ENCODE results near the gene NOVA2. TPM values are rescaled to one million over a fixed set of nuclear protein-coding genes. Genes with fewer than 3 reads are reported as not detected.

Gene NOVA2
- total and polyA plus RNA-seq, 2 donors from 2014 or later: 0.95 to 8.5 TPM

GRCh38 chr19:45927565-45928261 lies 46.0 kb downstream of the NOVA2 start:
- DNase-seq (peak; percentile 92 to 96 (median 93)), FAIRE-seq (no peak)
- Histone ChIP-seq H3K9me3 (ENCODE audit: control insufficient read depth in 2 of 3, insufficient read depth in 1 of 3, low read length in 3 of 3) (no peaks in the 10 kb centered on the region), H3K27me3 (ENCODE audit: control insufficient read depth, insufficient read depth, low read length) (no peaks in the 10 kb centered on the region), H3K9ac (ENCODE audit: low read length in 3 of 3) (no peak overlapping the region), H3K4me3 (ENCODE audit: low read length in 3 of 3) (peak overlapping the region in 2 of 3 donors; percentile 6 to 49), H3K36me3 (ENCODE audit: control insufficient read depth in 2 of 3, insufficient read depth in 3 of 3, low read length in 3 of 3) (no peaks in the 10 kb centered on the region), H3K4me1 (ENCODE audit: control insufficient read depth in 2 of 3, insufficient read depth in 2 of 3, low read depth in 1 of 3, low read length in 3 of 3) (no peaks in the 10 kb centered on the region), H3K27ac (ENCODE audit: low read depth in 2 of 2, low read length in 2 of 2) (no peak overlapping the region)
- TF ChIP-seq CTCF (IDR thresholded peaks at IDR 0.05; ENCODE audit: borderline replicate concordance, extremely low read depth, insufficient read depth): peak; percentile 2
- intact Hi-C loops (cut with DNase I): no loop called here

- no peak overlapping the region for H3K27ac ChIP-seq (ENCODE audit: low read depth in 2 of 2, low read length in 2 of 2)
- H3K4me1 ChIP-seq (ENCODE audit: control insufficient read depth in 2 of 3, insufficient read depth in 2 of 3, low read depth in 1 of 3, low read length in 3 of 3): no peaks in the 10 kb centered on the region
- DNase-seq: no peak
- no peaks in the 10 kb centered on the region for H3K36me3 ChIP-seq (ENCODE audit: control insufficient read depth in 2 of 3, insufficient read depth in 3 of 3, low read length in 3 of 3)
- no peak for TF ChIP-seq CTCF (IDR thresholded peaks at IDR 0.05; ENCODE audit: borderline replicate concordance, extremely low read depth, insufficient read depth)
- no peak for FAIRE-seq
- H3K9me3 ChIP-seq (ENCODE audit: control insufficient read depth in 2 of 3, insufficient read depth in 1 of 3, low read length in 3 of 3): no peaks in the 10 kb centered on the region
- no peak overlapping the region for H3K9ac ChIP-seq (ENCODE audit: low read length in 3 of 3)
- H3K4me3 ChIP-seq (ENCODE audit: low read length in 3 of 3): no peak overlapping the region
- intact Hi-C loops (cut with DNase I): no loop called here
- H3K27me3 ChIP-seq (ENCODE audit: control insufficient read depth, insufficient read depth, low read length): no peaks in the 10 kb centered on the region
Observed at GRCh38 chr19:45924891-45925447, 48.7 kb downstream of the NOVA2 start.

- Histone ChIP-seq H3K27me3 (ENCODE audit: control insufficient read depth, insufficient read depth, low read length) (no peaks in the 10 kb centered on the region), H3K27ac (ENCODE audit: low read depth in 2 of 2, low read length in 2 of 2) (no peak overlapping the region), H3K4me3 (ENCODE audit: low read length in 3 of 3) (no peak overlapping the region), H3K9me3 (ENCODE audit: control insufficient read depth in 2 of 3, insufficient read depth in 1 of 3, low read length in 3 of 3) (no peaks in the 10 kb centered on the region), H3K9ac (ENCODE audit: low read length in 3 of 3) (no peak overlapping the region), H3K36me3 (ENCODE audit: control insufficient read depth in 2 of 3, insufficient read depth in 3 of 3, low read length in 3 of 3) (no peaks in the 10 kb centered on the region), H3K4me1 (ENCODE audit: control insufficient read depth in 2 of 3, insufficient read depth in 2 of 3, low read depth in 1 of 3, low read length in 3 of 3) (no peaks in the 10 kb centered on the region)
- FAIRE-seq: no peak
- no peak for TF ChIP-seq CTCF (IDR thresholded peaks at IDR 0.05; ENCODE audit: borderline replicate concordance, extremely low read depth, insufficient read depth)
- intact Hi-C loops (cut with DNase I): no loop called here
- DNase-seq: peak in 2 of 5 donors; percentile 1 to 25
Observed at GRCh38 chr19:45922281-45922680, 51.4 kb downstream of the NOVA2 start.
